ENCODE data around the gene RASAL3. TPM values are rescaled to one million over a fixed set of nuclear protein-coding genes. Genes with fewer than 3 reads are reported as not detected.

RASAL3 gene
- 0.03 TPM in 1 of 2 replicates, not detected in the other for total RNA-seq (2014; rRNA removed; shearing (Covaris generic))

DNA sequence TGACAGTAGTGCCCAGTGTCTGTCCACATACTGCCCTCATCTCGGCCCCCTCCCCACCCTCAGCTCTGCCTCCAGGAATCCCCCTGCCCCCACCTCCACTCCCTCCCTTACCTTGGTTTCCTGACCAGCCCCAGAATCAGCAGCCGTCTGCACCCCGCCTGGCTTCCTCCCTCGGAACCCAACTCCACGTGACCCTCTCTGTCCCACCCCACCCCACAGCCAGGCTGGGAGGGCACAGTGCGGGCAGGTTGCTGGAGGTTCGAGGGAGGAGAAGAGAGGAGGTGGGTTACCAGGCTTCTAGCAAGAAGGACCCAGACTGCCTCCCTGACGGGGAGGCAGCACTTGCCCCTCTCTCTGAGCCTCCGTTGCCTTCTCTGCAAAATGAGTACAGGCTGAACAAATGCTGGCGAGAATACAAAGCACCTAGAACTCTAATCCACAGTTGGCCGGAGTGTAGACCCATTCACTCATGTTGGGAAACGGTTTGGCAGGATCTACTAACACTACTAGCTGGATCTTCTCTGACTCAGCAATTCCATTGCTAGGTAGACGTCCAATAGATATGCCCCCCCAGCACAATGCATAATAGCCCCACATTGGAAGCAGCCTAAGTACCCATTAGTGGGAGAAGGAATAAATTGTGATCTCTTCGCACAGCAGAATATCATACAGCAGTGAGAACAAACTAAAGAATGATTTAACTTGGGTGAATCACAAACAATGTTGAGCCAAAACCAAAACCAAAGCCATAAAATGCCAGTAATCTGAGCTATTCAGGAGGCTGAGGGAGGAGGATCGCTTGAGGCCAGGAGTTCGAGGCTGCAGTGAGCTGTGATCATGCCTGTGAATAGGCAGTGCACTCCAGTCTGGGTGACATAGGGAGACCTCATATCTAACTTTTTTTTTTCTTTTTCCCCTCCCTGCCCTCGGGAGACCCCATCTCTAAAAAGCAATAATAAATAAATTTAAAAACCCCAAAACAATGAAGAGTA lies at the start of gene RASAL3:
Gene RASAL3, minus strand, starts transcription at position 151 of the 992 bp plus-strand sequence. CDS start 186 bp downstream, outside the sequence.

GRCh38 chr19:15508035-15508710 lies 43.8 kb upstream of the RASAL3 start, which contains the start of gene CYP4F22:
Gene CYP4F22, plus strand, starts transcription at chr19:15508525. Its CDS starts 16,812 bp downstream, at chr19:15525337.

GRCh38 chr19:15479391-15480345 lies 15.3 kb upstream of the RASAL3 start, which contains the start of gene PGLYRP2:
Gene PGLYRP2, minus strand, starts transcription at chr19:15479501. Its CDS starts 130 bp downstream, at chr19:15479371.

DNA sequence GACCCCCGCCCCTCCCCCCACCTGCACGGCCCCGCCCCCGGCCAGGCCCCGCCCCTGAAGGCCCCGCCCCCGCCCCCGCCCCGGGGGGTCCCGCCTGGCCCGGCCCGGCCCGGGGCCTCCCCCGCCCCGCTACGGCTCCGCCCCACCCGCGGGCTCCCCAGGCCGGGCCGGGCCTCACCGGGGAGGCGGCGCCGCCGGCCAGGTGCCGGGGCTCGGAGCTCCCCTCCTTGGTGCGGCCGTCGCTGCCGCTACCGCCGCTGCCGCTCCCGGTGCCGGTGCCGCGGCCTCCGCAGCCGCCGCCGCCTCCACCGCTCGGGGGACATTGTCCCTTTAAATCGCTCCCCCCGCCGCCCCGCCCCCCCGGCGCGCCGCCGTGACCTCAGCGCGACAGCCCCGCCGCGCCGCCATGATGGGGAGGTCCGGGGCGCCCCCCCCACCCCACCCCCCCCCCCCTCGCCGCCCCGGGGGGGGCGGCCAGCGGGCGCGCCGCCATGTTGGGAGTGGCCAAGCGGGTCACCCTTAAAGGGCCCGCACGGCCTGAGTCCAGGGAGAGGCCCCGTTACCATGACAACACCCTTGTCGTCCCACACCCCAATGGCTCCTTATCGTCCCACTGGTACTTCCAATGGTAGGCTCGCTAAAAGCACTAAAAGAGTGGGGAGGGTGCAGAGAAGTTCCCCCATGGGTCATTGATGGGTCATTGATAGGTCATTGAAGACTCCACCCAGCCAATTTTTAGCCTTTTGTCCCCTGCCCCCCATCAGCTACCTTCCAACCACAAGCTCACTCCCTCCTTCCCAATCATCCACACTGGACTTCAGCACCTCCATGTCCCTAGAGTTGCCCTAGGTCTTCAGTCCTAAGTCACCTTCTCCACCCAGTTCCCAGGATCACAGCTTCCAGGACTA lies 14.5 kb downstream of the RASAL3 start, which contains the start of gene WIZ:
Gene WIZ, minus strand, starts transcription at position 337 of the 908 bp plus-strand sequence. CDS start 1,649 bp downstream, outside the sequence.

DNA sequence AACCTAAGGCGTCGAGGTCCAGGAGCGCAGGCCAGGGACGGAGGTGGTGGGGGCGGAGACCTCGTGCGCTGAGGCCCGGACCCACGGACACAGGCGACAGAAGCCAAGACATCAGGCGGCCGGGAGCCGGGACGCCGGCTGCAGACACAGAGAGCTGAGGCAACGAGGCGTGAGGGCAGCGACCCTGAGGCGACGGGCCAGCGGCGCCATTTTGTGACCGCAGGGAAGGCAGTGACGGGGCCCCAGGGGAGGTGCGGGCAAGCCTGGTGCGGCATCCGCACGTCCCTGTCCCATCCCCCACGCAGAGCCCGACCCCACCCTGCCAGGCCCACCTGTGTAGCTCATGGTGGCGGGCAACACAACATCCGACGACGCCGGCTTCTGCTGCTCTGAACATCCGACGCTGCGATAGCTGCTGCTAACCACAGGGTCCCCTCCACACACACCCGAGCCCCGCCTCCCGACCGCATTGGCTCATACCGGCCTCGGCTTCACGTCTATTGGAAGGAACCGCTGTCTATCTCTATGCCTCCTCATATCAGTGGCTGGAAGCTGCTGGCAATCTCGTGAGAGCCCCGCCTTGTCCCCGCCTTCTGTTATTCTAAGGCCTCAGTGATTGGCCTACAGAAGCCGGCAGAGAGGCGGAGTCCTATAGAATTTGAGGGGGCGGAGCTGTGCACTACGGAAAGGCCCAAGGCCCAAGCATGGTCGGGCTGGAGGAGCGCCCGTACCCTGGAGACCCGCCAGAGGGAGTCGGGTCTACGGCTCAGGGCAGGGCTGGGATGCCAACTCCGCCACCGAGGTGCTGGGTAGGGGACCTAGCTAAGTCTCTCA lies 45.5 kb downstream of the RASAL3 start, which contains the start of gene AKAP8L:
Gene AKAP8L, minus strand, starts transcription at position 410 of the 834 bp plus-strand sequence. Its CDS starts 65 bp downstream, at position 345.

Small RNA genes within 50 kb of the gene (small RNA-seq; reads per million reads assigned to genes)
- gene MIR1470 = not detected

Other genes with a start within 250 kb of the RASAL3 start
- 3.1 and 4.6 TPM in 2 replicates for gene EPHX3, start 232.1 kb downstream of the RASAL3 start, total RNA-seq (2014; rRNA removed; shearing (Covaris generic))
- gene BRD4, start 132.0 kb downstream of the RASAL3 start, total RNA-seq (2014; rRNA removed; shearing (Covaris generic)) = 30.0 and 39.5 TPM in 2 replicates
- 41.6 and 44.8 TPM in 2 replicates for gene AKAP8, start 84.8 kb downstream of the RASAL3 start, total RNA-seq (2014; rRNA removed; shearing (Covaris generic))
- gene AKAP8L, start 45.6 kb downstream of the RASAL3 start, total RNA-seq (2014; rRNA removed; shearing (Covaris generic)) = 103 and 106 TPM in 2 replicates
- 30.3 and 34.7 TPM in 2 replicates for gene WIZ, start 14.6 kb downstream of the RASAL3 start, total RNA-seq (2014; rRNA removed; shearing (Covaris generic))
- not detected in 2 replicates for gene PGLYRP2, start 15.0 kb upstream of the RASAL3 start, total RNA-seq (2014; rRNA removed; shearing (Covaris generic))
- gene CYP4F22, start 44.0 kb upstream of the RASAL3 start, total RNA-seq (2014; rRNA removed; shearing (Covaris generic)) = not detected in 2 replicates
- not detected in 2 replicates for gene CYP4F8, start 150.7 kb upstream of the RASAL3 start, total RNA-seq (2014; rRNA removed; shearing (Covaris generic))
- gene CYP4F3, start 176.4 kb upstream of the RASAL3 start, total RNA-seq (2014; rRNA removed; shearing (Covaris generic)) = 0.03 and 0.08 TPM in 2 replicates
- gene CYP4F12, start 208.5 kb upstream of the RASAL3 start, total RNA-seq (2014; rRNA removed; shearing (Covaris generic)) = 0.53 and 1.2 TPM in 2 replicates

All from A375 (cell line).